Astrocyte of the hippocampus (primary cell): ENCODE results near the gene SEMA3D.

Experiments
- DNase-seq: peaks from one replicate; pipeline ENCODE4 v3.0.0; 2011; ENCODE audit warnings: low read depth, low spot score

The SEMA3D gene

DNA sequence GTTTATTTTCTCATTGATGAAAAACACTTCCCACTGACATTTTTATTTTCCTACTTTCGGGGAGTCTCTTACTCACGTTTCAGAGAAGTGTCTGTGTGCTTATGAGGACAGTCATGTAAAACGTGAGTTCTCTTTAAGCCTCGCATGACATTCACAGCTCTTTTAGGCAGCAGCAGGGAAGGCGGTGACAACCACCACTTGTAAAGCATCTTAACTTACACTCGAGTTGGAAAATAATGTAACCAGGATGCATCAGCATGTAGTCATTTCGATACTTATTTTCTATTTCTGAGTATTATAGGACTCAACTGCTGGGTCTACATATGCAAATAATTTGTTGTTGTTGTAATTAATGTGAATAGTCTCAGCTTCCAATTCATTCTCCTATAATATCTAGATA is 153.6 kb downstream of the SEMA3D start:
- no peak for DNase-seq

DNA sequence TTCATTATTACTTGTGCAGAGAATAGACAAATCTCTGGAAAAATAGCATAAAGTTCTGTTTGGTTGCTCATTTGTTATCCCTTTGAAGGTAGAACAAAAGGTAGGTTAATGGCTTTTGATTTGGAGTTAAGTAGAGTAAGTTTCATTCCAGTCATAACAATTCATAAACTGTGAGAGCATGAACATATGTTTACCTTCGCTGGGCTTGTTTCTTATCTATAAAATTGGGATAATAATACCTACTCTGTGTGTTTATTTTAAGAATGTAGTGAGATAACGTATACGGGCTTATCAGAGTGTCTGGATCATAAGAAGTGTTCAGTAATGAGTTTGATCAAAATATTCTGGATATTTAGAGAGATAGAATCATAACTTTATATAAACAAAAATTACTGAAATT is 155.4 kb downstream of the SEMA3D start:
- DNase-seq = no peak

DNA sequence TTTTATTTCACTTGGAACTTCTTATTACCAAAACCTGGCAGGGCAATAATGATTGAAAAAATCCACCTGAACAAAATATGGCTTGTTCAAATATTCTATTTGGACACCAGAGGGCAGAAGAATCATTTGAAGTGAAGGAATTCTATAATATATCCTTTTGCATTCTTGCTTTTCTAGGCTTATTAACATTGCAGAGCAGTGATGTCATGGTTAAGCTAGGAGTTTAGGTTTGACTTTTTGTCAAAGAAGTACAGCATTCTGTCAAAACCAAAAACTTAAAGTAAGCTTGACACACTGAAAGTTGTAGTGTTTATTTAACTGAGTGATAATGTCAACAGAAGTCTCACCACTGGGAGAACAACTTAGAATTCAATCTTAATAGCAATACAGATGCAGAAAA is 156.0 kb downstream of the SEMA3D start:
- peak; percentile 75 for DNase-seq

DNA sequence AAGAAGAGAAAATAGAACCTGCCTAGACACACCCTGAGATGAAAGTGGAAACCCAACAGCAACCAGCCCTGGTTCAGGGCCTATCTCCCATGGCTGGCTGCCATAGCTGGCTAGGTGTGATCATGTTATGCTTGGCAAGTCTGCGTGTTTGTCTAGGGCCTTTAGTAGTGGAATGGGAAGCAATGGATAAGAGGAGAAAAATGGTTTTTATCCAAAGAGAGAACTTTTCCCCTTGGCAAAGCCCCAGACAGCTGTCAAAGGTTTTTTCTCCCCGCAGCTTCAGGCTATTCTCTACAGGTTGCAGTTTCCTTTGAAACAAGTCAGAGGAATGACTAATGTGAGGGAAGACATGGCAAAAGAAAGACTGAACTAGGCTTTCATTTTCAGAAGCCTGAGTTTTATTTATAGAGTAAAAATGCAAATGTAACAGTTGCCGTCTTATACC is 161.5 kb downstream of the SEMA3D start:
- DNase-seq = peak; percentile 61

DNA sequence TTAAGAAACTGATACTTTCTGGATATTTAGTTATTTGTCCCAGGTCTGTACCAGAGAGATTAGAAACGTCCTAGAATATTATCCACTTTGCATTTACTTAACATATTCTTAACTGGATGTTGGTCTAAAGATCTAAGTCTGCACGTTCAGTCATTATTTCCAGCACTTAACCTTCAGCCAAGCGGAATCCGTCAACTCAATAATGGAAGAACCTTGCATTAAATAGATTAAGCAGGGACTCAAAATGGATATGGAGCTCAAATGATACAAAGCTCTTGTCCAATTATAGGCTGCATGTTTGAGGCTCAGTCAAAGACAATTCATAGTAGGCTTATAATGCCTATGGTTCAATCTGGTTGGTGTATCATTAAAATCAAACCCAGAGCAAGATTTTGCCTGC is 162.9 kb downstream of the SEMA3D start:
- no peak for DNase-seq

GRCh38 chr7:85023066-85023712 is 163.7 kb downstream of the SEMA3D start:
- DNase-seq = peak; percentile 71

DNA sequence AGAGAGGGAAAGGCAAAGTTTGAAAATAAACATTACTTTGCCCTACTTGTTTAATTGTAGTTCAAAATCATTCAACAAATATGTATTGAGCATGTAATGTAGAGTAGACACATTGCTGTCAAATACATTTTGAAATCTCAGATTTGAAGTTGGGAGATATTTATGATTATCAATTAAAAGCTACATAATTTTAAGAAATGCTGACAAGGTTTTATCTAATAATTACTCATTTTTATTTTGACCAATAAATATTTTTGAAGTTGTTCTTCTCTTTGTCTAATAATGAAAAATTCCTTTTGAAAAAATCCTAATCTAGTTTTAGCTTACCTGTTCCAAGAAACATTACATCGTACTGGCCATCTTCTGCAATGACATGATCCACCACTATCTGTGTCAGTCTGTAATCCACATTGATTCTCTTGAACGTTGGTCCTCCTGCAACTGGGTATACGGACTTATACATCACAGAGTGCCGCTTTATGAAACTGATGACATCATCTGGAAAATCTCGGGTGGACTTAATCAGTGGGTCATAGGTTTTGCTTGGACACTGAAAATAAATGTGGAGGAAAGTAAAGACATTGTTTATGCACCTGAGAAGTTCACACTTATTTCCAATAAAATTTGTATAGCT is 164.7 kb downstream of the SEMA3D start:
- DNase-seq = no peak

DNA sequence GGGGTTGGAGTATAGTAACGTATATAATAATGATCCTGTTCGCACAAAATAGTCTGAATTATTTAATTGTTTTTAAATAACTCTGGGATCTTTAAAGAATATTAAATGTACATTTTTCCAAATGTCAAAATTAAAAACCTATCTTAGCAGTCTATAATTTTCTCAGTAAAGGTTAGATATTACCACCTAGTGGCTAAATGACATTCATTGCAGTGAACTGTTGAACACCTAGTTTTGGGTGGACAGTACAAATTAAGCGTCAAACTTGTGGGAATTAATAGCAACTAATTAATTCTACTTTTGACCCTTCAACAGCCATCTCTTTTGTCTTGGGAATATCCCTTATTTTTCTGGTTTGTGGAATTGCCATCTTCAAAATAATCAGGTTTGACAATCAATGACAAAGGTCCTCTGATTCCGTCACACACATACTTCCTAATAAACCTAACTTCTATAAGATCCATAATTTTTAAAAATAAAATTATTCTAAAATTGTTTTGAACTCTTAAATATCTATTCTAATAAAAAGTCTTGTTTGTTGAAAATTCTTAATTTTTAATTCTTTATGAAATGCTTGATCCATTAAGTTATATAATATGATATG is 165.7 kb downstream of the SEMA3D start:
- DNase-seq = peak; percentile 28

DNA sequence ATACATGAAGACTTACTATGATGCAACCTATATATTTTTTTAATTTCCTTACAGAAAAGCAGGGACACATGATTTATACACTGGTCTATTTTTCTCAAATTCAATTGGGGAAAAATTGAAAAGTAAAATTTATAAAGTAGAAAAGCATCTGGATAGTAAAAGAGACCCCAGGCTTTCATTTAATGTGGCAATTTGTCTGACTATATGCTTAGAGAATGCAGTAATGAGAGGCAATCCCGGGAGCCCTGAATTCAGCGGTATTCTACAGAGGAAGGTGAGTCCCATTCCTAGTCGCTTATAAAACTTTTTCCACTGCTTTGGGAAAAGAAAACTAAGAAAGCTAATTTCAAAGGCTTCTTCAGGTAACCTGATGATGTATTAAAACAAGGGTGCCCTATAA is 167.1 kb downstream of the SEMA3D start:
- no peak for DNase-seq

GRCh38 chr7:85019176-85019575 is 167.7 kb downstream of the SEMA3D start:
- no peak for DNase-seq

GRCh38 chr7:85018498-85018897 is 168.4 kb downstream of the SEMA3D start:
- DNase-seq = no peak

- DNase-seq = no peak
Observed at GRCh38 chr7:85016286-85016685, 170.6 kb downstream of the SEMA3D start.

GRCh38 chr7:85014936-85015660 is 171.8 kb downstream of the SEMA3D start:
- no peak for DNase-seq

DNA sequence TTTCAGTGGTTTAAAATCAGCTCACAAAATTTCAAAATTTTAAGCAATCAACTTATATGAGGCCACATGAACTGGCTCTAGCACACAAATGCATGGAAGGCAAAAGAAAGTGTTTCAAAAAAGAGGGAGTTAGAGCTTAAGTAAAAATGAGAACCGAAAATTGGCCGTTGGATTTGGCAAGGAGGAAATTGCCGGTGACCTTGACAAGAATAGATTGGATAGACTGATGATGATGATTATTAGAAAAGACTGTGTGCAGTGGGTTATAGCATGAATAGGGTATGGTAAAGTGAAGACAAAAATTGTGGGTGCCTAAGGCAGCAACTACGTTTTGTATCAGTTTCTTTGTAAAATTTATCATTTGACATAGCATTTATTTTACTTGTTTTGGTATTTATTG is 175.7 kb downstream of the SEMA3D start:
- no peak for DNase-seq

DNA sequence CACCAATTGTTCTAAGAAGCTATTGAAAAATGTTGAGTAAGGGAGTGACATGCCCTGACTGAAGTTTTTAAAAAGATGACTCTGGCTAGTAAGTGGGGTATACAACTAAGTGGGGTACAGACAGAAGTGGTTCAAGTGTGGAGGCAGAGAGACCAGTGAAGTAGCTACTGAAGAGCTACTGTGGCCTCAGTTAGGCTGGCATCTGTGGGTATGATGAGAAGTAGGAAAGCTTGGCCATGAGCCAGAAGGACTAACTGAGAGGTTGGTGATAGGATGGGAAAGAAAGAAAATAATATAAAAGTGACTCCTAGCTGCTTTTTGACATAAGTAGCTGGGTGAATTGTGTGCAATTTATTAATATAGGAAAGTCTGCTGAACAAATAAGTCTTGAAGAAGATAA is 176.6 kb downstream of the SEMA3D start:
- no peak for DNase-seq

DNA sequence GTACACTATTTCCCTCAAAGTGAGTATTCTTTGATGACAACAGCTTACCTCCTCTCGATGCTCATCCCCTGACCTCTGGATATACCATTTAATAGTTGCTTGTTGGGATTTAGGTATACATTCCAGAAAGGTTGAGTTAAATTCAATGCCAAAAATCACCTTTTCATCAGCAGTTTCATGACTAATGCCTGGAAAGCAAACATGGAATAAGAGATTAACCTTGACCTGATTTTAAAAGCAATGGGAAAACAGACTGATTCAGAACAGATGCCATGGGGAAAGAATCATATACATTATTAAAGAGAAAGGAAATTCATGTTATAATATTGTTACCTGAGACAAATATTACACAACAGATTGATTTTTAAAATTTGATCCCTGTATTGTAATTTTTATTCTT is 180.1 kb downstream of the SEMA3D start:
- DNase-seq = no peak

DNA sequence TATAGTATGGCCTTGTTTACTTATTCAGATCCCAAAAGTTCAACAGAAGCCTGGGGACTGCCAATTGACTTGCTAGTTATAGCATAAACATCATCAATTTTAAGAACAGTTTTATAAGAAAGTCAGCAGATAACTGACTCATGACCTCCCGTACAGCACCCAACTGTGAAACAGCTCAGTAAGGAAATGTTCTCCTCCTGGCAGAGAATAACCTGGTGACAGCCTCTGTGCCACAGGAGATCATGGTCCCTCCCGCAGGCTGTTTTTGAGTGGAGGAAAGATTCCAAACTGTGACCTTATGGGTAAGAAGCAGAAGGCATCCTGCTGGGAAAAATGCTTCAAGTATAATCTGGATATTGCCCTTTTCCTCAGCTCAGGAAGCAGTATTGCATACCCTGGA is 182.5 kb downstream of the SEMA3D start:
- DNase-seq = no peak

DNA sequence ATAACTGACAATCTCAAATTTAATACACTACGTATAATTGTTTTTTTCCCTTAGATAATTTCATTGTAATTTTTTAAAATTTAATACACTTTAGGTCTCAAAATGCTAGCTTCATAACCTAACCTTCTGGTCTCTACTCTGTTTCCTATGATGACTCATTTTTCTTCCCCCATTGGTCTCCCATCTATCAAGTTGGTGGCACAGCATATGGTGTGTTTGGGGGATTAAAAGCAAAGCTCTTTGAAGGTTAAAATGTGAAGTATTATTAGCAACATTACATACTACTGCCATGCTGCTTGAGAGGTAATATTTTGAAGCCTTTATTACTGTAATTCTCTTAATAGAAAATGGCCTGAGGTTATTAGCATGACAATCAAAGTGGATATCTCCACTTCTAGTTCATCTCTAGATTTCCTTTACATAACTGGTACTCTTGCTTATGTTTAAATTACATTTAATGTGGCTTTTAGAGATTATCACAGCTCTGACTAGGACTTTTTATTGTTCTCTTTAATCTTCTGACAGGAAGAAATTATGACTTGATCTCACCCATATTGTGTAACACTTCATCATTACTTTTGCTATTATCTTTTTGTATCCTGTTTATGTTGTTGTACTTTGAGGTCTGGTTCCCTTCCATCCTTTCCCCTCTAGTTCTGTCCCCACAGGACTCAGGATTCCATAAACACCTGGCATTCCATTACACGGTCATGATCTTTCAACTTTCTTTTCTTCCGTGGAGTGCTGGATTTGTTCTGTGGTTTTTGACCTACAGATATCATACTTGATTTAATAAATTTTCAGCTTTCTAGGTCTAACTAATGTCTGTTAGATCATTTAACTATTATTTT is 185.1 kb downstream of the SEMA3D start:
- no peak for DNase-seq

DNA sequence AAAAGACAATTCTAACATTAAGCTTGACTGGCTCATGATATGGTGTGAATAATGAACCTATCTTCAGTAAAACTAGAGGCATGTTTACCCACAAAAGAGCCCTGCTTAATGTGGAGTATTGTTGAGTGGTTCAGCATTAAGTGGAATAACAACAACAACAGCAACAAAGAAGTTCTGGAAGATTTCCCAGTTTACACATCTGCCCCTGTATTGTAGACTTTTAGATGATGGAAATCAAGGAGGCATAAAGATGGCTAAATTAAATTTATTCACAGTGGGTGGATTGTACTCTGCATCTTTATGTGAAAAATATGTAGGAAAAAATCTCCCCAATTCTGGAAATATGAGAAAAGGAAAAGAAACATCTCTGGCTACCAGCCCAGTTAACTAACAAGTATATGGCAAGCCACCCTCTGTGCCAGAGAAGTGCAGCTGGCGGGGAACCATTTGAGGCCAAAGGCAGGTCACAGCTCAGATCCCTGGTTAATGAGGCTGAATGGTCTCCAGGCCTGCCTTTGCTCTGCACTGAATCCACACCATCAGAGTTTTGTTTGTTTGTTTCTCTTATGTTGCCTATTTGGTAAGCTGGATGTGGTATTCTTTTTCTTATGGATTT is 186.0 kb downstream of the SEMA3D start:
- no peak for DNase-seq

DNA sequence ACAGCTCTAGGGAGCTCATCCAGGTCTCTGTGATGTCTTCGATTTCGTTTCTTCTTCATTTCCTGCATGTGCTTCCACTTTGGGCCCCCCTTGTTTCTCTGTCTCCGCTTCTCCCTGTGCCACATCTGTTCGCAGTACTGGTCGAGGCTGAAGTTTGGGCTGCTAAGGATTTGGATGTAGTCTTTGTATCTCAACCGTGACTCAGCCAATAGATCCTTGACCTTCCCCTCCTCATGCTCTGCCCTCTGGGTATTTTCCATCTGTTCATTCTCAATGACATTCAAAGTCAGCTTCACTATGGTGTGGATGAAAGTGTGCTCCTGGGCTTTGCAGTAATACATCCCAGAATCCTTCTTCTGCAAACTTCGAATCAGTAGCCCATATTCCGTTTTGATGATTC is 187.4 kb downstream of the SEMA3D start:
- DNase-seq = no peak

DNA sequence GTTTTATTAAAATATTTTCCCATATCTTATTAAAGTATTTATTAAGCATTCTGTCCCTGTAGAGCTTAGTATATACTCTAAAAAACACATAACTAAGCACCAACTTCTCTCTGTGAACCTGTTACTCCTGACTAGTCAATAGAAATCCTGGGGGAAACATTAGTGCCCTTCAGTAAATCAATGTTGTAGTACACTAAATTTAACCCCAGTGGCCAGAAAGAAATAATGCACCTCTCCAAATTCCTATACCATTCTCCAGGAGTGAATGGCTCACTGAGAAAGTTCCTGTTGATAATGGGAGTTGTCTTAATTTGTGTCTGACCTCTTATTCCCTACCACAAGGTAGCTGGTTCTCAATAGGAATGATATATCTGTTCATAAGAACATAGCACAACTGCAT is 188.2 kb downstream of the SEMA3D start:
- no peak for DNase-seq
